AG10803 (cell line): ENCODE data around the gene TEX2.

Experiments
- DNase-seq: peaks from one replicate; pipeline ENCODE4 v3.0.0; 2010; ENCODE audit warnings: low read depth
- H3K4me3 ChIP-seq: 2 replicates; pipeline ENCODE4 v1.5.1; 2011; ENCODE audit warnings: mild to moderate bottlenecking, low read length, control low read depth
- TF ChIP-seq, protein P1 (sequence below): conservative IDR thresholded peaks from 2 replicates; pipeline ENCODE4 v1.5.1; 2011; ENCODE audit warnings: mild to moderate bottlenecking, low read length, control low read depth, inconsistent platforms

The TEX2 gene

DNA sequence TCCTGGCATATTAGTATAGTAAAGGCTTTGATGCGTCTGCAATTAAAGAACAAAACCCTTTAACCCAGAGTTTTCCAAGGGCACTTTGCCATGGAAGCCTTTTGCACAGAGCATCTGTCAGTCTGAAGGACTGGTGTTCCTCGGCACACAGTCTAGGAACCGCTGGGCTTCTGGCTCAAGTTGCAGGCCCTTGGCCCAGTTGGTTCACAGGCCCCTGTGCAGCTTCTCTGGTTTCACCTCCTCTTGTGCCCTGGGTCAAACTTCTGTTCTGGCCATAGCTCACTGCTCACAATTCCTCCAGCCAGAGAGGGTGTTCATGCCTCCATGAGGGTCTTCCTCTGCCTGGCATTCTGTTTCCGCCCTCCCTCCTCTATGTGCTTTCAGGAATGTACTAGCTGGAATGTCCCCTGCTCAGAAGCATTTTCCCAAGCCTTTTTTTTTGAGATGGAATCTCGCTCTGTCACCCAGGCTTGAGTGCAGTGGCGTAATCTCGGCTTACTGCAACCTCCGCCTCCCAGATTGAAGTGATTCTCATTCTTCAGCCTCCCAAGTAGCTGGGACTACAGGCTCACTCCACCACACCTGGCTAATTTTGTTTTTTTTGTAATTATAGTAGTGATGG is 34.5 kb upstream of the TEX2 start:
- TF ChIP-seq, protein P1, sequence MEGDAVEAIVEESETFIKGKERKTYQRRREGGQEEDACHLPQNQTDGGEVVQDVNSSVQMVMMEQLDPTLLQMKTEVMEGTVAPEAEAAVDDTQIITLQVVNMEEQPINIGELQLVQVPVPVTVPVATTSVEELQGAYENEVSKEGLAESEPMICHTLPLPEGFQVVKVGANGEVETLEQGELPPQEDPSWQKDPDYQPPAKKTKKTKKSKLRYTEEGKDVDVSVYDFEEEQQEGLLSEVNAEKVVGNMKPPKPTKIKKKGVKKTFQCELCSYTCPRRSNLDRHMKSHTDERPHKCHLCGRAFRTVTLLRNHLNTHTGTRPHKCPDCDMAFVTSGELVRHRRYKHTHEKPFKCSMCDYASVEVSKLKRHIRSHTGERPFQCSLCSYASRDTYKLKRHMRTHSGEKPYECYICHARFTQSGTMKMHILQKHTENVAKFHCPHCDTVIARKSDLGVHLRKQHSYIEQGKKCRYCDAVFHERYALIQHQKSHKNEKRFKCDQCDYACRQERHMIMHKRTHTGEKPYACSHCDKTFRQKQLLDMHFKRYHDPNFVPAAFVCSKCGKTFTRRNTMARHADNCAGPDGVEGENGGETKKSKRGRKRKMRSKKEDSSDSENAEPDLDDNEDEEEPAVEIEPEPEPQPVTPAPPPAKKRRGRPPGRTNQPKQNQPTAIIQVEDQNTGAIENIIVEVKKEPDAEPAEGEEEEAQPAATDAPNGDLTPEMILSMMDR = no peak
- no peak for DNase-seq
- no peak overlapping the region for H3K4me3 ChIP-seq

DNA sequence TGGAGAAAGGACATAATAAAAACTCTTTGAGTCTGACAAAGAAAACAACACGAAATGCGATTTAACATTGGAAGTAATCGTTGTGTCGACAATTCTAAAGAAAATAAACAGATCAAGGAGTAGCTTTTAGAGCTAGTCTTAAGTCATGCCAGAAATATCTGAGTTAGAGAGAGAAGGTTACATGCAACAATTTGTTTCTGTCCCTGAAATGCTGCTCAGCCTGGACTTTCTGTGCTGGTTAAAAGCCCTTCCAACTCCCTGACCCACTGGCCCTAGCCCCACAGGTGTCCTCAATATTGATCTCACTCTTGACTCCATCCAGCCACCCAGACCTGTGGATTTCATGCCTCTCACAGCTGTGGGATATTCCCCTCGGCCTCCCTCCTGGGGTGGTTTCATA is 33.2 kb upstream of the TEX2 start:
- no peak overlapping the region for H3K4me3 ChIP-seq
- DNase-seq = no peak
- TF ChIP-seq, protein P1 = no peak

DNA sequence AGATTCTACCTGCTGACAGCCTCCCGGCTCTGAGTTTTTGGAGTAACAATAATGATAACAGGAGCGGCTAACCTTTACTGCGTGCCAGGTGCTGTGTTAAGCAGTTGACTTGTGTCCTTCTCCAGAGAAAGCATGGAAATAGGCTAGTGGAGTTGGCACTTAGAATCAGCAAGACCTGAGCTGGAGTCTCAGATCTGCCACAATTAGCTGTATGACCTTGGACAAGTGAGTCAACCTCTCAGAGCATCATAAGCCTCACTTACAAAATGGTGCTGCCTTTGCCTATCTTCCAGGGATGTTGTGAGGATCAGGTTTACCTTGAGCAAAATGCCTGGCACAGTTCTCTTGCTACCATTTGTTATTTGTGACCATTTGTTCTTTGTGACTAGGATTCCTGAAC is 32.1 kb upstream of the TEX2 start:
- TF ChIP-seq, protein P1 = no peak

DNA sequence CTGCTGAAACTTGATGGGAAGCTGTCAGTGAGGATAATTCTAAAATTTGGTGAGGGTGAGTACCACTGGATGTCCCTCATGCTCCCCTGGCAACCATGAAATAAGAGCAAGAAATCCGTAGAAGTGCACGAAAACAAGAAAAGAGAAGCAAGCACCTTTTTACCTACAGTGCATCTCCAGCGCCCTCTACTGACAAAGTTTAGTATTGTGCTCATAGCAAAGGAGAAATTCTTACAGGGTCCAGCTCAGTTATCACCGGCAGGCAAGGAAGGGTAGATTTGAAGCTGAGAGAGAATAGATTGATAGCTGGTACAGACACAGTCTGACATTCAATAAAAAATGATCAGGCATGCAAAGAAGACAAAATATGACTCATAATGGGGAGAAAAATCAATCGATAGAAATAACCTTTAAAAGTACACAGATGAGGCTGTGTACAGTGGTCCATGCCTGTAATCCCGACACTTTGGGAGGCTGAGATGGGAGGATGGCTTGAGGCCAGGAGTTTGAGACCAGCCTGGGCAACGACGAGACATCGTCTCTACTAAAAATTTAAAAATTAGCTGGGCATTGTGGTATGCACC is 28.3 kb upstream of the TEX2 start:
- no peak overlapping the region for H3K4me3 ChIP-seq
- TF ChIP-seq, protein P1 = peak; percentile 26; the same call in 1 of the 2 replicates
- no peak for DNase-seq

More for the DNA sequence above, 32.1 kb upstream of the TEX2 start:
- DNase-seq = no peak
- H3K4me3 ChIP-seq = no peak overlapping the region

DNA sequence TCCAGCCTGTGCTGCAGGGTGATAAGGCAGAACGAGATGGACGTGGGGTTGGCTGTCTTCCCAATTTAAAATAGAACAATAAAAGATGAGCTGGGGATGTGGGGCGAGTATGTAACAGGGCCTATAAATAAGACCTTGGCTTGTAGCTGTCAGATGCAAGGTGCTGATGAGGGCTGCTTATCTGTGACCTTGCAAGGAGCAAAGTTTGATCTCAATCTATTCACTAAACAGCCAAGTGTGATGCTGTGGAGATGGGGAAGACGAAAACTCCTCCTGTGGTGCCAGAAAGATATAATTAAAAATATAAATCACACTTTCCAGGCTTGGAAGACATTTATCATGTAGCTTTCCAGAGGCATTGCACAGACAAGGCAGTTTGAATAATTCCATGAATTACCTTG is 26.7 kb upstream of the TEX2 start:
- no peak for DNase-seq
- TF ChIP-seq, protein P1 = no peak

DNA sequence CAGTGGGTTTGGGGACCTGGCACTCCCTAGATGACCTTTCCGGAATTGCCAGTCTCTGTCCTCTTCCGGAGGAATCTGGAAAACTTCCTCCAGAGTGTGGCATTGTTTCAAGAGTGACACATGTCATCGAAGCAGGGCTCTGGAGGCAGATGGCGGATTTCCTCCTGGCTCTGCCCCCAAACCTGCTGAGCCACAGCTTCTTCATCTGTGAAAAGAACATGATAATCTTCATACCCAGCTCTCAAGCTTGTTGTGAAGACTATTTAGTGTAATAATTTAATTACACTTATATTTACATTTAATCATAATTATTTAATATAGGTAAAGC is 19.7 kb upstream of the TEX2 start:
- TF ChIP-seq, protein P1 = no peak
- DNase-seq = no peak
- no peak overlapping the region for H3K4me3 ChIP-seq

More for the DNA sequence above, 26.7 kb upstream of the TEX2 start:
- no peak overlapping the region for H3K4me3 ChIP-seq
